GM19238 (cell line): Measurements from ENCODE around the gene KCNJ1.

ENCODE experiments used
- DNase-seq: peaks from one replicate; pipeline ENCODE4 v3.0.0; 2011; ENCODE audit warnings: low spot score; ENCODE audit not compliant: insufficient read length

The KCNJ1 gene

DNA sequence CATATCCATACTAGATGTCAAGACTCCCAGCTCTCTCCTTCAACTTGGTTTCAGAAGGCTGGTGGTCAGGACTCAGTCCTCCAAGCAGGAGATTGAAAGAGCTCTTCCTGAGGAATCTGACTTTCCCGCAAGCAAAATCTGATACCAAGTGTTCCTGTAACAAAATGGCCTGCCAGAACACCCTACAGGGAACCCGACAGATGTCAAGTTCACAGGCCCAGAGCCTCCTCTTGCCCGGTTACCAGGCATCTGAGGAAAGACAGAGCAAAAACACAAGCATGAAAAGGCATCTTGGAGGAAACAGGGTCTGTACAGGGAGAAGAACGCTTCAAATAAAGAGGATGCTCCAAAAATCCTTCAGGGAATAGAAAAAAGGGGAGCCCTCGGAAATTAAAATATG, 15.4 kb upstream of the KCNJ1 start:
- no peak for DNase-seq

DNA sequence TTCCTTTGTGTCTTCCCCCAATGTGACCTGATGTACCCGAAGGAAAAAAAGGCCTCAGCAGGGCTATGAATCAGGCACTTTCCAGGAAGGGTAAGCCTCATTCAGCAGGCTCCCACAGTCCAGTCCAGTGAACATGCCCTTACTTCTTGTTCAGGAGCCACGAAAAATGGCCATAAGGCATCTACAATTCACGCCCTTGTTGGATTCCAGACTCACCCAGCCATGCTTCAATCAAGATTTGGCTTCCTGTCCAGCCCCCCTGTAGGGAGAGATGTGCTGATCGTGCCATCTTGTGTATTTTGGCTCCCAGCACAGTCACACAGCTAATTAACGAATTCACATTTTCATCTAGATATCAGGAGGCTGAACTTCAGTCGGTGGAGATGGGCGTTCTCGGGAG, 14.1 kb upstream of the KCNJ1 start:
- DNase-seq: no peak

DNA sequence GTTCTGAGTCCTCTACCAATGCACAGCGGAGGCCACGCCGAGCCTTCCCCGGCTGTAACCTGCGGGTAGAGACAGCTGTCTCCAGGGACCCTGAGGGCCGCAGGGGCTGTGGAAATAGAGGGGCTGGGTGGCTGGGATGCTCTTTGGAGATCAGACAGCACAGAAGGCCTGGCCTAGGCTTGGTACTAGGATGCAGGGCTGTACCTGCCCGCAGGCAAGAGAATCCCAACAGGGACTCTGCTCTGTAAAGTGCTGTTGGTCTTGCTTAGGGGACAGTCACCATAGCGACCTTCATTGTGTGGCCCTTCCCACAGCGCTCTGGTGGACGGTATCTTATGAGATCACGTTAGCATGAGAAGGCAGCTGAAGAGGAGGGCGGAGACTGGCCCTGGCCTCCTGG, 12.7 kb upstream of the KCNJ1 start:
- DNase-seq: no peak

DNA sequence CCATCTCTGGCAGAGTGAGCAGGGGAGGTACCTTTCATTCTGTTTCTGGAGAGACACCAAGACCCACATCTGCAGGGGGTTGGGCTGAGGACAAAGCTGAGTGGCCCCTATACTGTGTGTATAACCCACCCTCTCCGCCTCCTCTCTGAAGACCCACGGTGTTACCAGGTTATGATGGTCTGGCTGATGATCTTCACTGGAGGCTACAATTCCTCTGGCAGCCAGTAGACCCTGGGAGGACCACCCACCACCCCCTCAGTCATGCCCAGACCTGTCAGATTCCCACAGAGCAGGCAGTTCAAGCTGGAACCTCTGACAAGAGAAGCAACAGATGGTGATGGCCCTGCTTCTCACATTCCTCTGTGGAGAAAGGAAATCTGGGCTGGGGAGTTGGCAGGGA, 11.4 kb upstream of the KCNJ1 start:
- no peak for DNase-seq

DNA sequence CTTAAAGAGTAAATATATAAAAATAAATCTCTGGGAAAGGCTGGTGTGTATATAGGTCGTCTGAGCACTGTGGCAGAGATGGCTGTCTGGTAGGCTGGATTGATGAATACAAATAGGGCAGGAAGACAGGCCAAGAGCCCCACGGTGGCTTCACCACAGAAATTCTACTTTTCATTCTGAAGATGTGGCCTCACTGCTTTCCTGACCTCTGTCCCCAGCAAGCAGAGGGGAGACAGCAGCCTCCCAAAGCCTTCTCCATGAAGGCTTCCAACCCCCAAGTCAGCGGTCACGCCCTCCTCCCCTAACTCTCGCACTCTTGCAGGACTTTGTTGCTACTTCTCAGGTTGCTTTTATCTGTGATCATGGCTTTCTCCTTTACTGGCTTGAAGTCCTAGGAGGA, 10.6 kb upstream of the KCNJ1 start:
- no peak for DNase-seq

DNA sequence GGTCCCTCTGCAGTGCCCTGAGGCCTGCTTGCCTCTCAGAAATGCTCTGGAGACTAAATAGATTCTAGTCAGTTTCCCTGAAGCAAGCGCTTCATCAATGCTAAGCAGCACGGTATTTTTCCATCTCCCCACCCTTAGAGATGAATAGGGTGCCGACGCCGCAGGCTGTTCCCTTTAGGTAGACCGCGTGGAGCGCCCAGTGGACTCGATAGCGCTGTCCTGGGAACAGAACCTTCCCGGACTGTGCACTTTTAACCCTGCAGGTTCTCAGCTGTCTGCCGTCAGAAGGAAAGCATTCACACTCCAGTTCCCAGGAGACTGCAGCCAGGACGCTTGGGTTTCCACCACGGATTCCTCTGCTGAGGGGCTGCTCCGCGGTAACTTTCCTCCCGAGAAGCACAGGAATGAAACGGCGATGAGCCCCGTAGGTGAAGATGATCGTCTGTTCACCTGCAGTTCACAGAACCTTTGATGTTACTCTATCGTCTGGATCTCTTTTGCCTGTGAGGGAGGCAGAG, 9.1 kb upstream of the KCNJ1 start:
- DNase-seq: no peak

GRCh38 chr11:128874427-128874826, 7.3 kb upstream of the KCNJ1 start:
- DNase-seq: no peak

DNA sequence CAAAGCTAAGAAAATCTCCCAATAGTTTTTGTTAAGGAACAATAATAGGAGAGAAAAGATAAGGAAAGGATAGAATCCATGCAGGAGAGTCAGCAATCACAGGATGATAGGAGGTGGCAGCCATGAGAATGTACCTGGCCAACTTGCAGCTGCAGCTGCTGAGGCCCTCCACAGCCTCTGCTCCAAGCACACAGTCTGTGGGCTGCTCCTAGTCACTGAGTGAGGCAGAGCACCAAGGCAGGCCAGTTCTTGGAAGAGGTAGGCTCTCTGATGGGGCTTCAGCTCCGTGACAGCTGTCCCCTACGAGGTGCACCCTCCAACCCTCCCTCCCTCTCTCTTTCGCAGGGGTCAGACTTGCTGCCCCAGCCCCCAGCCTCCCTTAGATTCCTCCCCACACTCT, 5.5 kb upstream of the KCNJ1 start:
- DNase-seq: no peak

DNA sequence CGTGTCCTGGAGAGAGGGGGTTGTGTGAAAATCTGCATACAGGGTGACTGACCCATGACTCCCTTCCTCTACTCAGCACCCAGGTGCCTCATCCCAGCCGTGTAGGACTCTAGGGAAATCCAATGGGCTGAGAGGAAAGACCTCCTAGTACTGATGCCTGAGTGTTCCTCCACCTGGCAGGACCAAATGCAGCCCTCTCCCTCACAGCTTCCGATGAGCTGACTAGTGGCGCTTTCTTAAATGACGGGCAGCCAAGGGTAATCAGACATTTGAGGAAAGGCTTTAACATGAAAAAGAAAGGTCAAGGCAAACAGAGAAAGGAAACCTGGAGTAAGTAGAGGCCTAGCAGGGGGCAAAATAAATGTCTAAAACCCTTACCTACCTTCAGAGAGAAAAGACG, 5.0 kb upstream of the KCNJ1 start:
- DNase-seq: no peak

- no peak for DNase-seq
These were observed 4.1 kb upstream of the KCNJ1 start for GRCh38 chr11:128871168-128871610.

GRCh38 chr11:128868841-128869671, 2.0 kb upstream of the KCNJ1 start:
- no peak for DNase-seq

- DNase-seq: no peak
These were observed 1.6 kb downstream of the KCNJ1 start for GRCh38 chr11:128865490-128865889.

- no peak for DNase-seq
These were observed 4.0 kb downstream of the KCNJ1 start for GRCh38 chr11:128862908-128863660.

DNA sequence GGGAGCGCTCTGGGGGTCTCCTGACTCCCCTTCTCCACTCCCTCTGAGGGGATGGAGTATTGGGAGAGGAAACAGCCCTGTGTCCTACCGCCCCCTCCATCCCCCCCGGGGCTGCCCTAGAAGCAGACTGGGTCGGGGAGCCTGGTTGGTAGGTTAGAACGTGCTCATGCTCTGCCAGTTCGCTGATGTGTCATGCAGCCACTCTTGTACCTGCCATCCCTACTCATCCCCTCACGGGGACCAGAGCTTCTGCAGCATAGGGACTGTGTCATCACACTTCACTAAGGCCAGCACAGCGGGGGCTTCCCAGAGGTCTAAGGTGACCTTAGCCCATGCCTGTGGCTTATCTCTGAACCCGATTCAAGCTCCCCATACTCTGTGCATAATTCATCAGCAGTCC, 4.7 kb downstream of the KCNJ1 start:
- no peak for DNase-seq

GRCh38 chr11:128860571-128861361, 6.3 kb downstream of the KCNJ1 start:
- no peak for DNase-seq

- peak; percentile 61 for DNase-seq
These were observed 7.3 kb downstream of the KCNJ1 start for GRCh38 chr11:128859563-128860441.

DNA sequence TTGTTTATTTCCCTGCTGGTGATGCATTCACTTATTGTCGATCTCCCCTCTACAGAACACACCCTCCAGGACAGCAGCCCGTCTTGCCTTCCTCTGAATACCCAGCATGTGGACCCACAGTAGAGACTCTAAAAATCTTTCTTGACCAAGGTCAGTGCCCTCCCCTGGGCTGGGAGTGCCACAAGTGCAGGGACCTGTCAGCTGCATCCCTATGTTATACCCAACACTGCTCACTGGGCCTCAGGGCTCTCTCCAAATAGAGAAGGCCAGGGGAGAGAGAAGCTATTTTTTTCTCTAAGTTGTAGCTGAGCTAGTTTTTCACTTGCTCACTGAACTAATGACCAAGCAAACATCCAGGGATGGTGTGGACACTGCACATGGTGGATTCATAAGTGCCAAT, 9.8 kb downstream of the KCNJ1 start:
- DNase-seq: no peak

DNA sequence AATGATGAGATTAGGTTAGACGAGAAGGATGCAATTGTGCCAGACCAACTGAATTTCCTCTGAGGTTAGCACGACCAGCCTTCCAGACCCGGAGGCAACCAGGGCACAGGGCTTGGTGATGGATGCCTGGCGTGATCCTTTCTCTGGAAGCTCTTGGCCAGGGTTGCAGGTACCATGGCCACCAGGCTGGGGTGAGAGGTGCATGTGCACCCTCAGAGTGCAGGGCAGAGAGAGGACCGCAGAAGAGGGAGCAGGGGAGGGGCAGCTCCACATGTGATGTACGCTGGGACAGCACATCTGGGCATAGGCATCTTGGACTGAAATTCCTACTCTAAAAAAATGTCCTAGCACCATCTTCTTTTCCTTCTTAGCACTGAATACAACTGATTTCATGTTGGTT, 10.9 kb downstream of the KCNJ1 start:
- no peak for DNase-seq

DNA sequence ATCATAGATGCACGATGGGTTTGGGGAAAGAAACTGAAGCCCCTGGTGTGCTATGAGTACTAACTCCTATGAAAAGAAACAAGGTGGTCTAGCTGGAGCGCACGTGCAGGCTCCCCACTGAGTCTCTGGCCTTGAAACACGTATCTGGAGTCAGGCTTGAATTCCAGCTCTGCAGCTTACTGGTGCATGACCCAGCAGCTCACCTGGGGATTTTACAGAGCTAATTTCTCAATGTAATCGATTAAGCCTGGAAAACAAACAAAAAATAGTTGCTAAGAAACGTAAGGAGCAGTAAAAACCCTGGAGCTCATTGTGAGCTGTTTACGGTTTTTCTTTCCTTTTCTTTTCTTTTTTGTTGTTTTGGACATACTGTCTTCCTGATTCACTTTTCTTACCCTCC, 12.3 kb downstream of the KCNJ1 start:
- no peak for DNase-seq

- no peak for DNase-seq
These were observed 13.5 kb downstream of the KCNJ1 start for GRCh38 chr11:128853559-128853958.
